SJCRH30 (cell line): ENCODE measurements around the gene AP2A1. TPM values are rescaled to one million over a fixed set of nuclear protein-coding genes. Genes with fewer than 3 reads are reported as not detected.
A peak's percentile ranks its signal among the peaks of the same experiment; 100 is the strongest.
"Not testable (repeated sequence)": the region's sequence is repeated elsewhere in the genome, so short reads cannot be mapped to it uniquely, and the experiment has no call there.

Source experiments
- DNase-seq, 2 experiments: peaks; one replicate each; pipeline ENCODE4 v3.0.0-alpha.2; 2015 to 2020
- H3K27ac ChIP-seq: fragments of 250-450 bp; sonication (Bioruptor Pico); 2 replicates; pipeline ENCODE4 v1.5.1; 2020; ENCODE audit warnings: mild to moderate bottlenecking, moderate library complexity
- H3K27me3 ChIP-seq: fragments of 250-450 bp; sonication (Bioruptor Pico); 2 replicates; pipeline ENCODE4 v1.5.1; 2020; ENCODE audit warnings: mild to moderate bottlenecking, moderate library complexity
- H3K36me3 ChIP-seq: fragments of 250-450 bp; sonication (Bioruptor Pico); 2 replicates; pipeline ENCODE4 v1.5.1; 2020; ENCODE audit warnings: mild to moderate bottlenecking, moderate library complexity
- H3K4me1 ChIP-seq: fragments of 250-450 bp; sonication (Bioruptor Pico); 2 replicates; pipeline ENCODE4 v1.5.1; 2020; ENCODE audit warnings: mild to moderate bottlenecking, moderate library complexity
- H3K4me3 ChIP-seq: fragments of 250-450 bp; sonication (Bioruptor Pico); 2 replicates; pipeline ENCODE4 v1.5.1; 2020; ENCODE audit warnings: mild to moderate bottlenecking, moderate library complexity
- H3K9me3 ChIP-seq: fragments of 250-450 bp; sonication (Bioruptor Pico); replicated peaks from 2 replicates; pipeline ENCODE4 v1.5.1; 2020; ENCODE audit warnings: mild to moderate bottlenecking, moderate library complexity
- total RNA-seq: library from RNA; depleted of rRNA; stranded (reverse); fragments of >200 nt; shearing (Covaris generic); gene quantifications from 2 replicates; pipeline ENCODE4 v1.2.3, GENCODE V29; 2014

AP2A1 gene
- total RNA-seq, 1 experiment from 2014 or later: 68.8 TPM

DNA sequence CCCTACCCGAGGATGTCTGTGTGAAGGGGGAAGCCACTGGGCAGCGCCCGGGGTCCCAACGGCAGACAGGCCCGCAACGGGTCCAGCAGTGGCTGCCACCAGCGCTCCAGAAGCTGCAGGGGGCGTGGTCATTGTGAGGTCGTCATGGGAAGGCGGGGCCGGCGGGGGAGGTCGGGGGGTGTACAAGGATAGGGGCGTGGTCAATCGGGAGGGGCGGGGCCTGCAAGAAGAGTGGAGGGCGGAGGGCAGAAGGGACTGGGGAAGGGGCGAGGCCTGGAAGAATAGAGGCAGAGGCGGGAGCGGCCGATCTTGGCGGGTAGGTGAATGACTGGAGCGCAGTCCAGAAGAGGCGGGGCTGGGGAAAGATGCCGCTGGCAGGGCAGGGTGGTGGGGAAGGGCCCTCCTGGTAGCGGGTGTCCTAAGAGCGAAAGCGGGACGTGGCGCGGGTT is 41.9 kb downstream of the AP2A1 start:
- no peaks in the 10 kb centered on the region for H3K27me3 ChIP-seq
- no peaks in the 10 kb centered on the region for H3K4me1 ChIP-seq
- no peaks in the 10 kb centered on the region for H3K9me3 ChIP-seq
- H3K36me3 ChIP-seq: peaks cover 20% of the 10 kb centered on the region
- DNase-seq: peak; percentile 35 to 57
- no peak overlapping the region for H3K27ac ChIP-seq
- no peak overlapping the region for H3K4me3 ChIP-seq

DNA sequence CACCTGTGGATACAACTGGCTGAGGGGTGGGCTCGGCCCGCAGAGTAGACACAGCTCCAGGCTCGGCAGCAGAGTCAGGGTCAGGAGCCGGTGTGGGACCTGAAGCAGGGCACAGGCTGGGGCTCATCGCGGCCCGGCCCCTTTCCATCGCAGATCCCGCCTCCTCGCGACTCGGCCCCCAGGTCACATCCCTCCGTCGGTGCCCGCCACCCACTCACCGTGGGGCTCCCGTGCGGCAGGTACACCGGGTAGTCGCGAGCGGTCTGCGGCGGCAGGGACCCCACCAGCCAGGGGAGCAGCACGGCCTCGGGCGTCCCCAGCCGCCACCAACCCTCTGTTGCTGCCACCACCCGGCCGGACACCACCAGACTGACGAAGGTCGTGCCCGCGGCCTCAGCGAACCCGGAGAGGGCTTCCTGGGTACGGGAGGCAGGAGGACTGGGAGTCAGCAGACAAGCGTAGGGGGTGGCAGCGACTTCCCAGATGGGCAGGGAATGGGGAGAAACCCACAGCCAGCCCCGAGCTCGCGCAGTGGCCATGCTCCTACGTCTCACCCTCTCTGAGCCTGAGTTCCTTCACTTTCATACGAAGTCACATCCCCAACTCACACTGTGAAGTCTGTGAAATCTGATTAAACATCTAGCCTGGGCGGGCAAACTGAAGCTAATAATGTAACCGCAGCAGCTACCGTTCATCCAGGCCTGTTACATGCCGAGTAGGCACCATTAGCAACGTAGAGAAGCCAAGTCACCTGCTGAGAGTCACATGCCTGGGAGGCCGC is 42.5 kb downstream of the AP2A1 start:
- Histone ChIP-seq H3K27me3 (no peaks in the 10 kb centered on the region), H3K36me3 (peaks cover 19% of the 10 kb centered on the region), H3K4me1 (peaks cover 3% of the 10 kb centered on the region; the same call in 1 of the 2 replicates), H3K4me3 (no peak overlapping the region), H3K9me3 (no peaks in the 10 kb centered on the region), H3K27ac (no peak overlapping the region)
- DNase-seq: no peak

- peaks cover 3% of the 10 kb centered on the region; the same call in 1 of the 2 replicates for H3K4me1 ChIP-seq
- peaks cover 13% of the 10 kb centered on the region for H3K36me3 ChIP-seq
- no peaks in the 10 kb centered on the region for H3K27me3 ChIP-seq
- no peak for DNase-seq
- no peaks in the 10 kb centered on the region for H3K9me3 ChIP-seq
- no peak overlapping the region for H3K27ac ChIP-seq
- H3K4me3 ChIP-seq: no peak overlapping the region
These were observed 43.2 kb downstream of the AP2A1 start for GRCh38 chr19:49809941-49810389.

- no peaks in the 10 kb centered on the region for H3K27me3 ChIP-seq
- DNase-seq: no peak
- no peaks in the 10 kb centered on the region for H3K9me3 ChIP-seq
- H3K27ac ChIP-seq: no peak overlapping the region
- no peak overlapping the region for H3K4me3 ChIP-seq
- peaks cover 2% of the 10 kb centered on the region; the same call in 1 of the 2 replicates for H3K36me3 ChIP-seq
- peaks cover 3% of the 10 kb centered on the region; the same call in 1 of the 2 replicates for H3K4me1 ChIP-seq
These were observed 44.5 kb downstream of the AP2A1 start for GRCh38 chr19:49811328-49811727.

DNA sequence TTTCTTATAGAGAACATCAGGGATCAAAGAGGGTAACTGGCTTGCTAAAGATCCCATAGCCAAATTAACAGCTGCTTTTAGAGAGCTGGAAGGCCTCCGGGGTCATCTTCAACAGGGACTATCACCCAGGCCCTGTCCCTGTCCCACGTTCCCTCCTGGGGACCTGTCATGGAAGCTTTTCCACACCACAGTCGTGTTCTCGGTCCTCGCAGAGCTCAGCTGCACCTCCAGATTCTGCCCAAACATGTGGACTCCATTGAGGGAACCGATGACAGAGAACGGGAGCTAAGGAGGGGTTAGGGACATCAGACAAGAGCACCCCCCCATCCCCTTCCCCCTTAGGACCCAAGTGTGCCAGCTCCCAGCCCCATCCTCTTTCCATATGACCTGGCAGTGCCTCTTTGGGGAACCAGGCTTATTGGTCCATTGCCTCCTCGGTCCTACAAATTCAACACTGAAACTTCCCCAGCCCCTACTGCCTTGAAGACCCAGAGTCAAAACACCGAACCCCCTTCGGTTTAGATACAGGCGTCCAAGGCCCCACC is 45.7 kb downstream of the AP2A1 start:
- Histone ChIP-seq H3K27ac (peak overlapping the region; percentile 75), H3K4me1 (peaks cover 3% of the 10 kb centered on the region; the same call in 1 of the 2 replicates), H3K36me3 (no peaks in the 10 kb centered on the region), H3K9me3 (no peaks in the 10 kb centered on the region), H3K27me3 (no peaks in the 10 kb centered on the region), H3K4me3 (peak overlapping the region; percentile 71)
- DNase-seq: no peak

- Histone ChIP-seq H3K36me3 (no peaks in the 10 kb centered on the region), H3K4me1 (peaks cover 3% of the 10 kb centered on the region; the same call in 1 of the 2 replicates), H3K9me3 (no peaks in the 10 kb centered on the region), H3K27me3 (no peaks in the 10 kb centered on the region), H3K4me3 (peak within 1 kb of the TSS; percentile 71), H3K27ac (peak within 1 kb of the TSS; percentile 75)
- DNase-seq: peak; percentile 98 to 99
These were observed 46.4 kb downstream of the AP2A1 start, which contains the start of gene FUZ for GRCh38 chr19:49812997-49813861. TSS of gene FUZ (minus strand) at chr19:49813292. CDS start at chr19:49813106, 186 bp downstream.

DNA sequence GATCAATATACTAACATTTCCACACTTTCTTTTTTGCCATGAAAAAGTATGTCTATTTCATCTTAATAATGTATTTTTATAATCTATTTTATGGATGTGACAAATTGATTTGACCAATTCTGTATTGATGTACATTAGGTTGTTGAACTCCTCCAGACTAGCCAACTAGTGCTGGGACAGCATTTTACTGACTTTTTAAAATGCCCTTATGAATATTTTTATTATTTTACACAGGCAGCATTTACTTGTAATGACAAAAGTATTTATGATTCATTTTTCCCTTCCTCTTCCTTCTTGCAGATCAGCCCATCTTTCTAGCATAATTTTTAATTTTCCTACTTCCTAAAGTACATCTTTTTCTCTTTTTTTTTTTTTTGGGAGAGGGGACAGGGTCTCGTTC is 47.2 kb downstream of the AP2A1 start:
- peaks cover 3% of the 10 kb centered on the region; the same call in 1 of the 2 replicates for H3K4me1 ChIP-seq
- DNase-seq: no peak
- peak overlapping the region; percentile 71 for H3K4me3 ChIP-seq
- no peaks in the 10 kb centered on the region for H3K27me3 ChIP-seq
- no peaks in the 10 kb centered on the region for H3K9me3 ChIP-seq
- no peaks in the 10 kb centered on the region for H3K36me3 ChIP-seq
- no peak overlapping the region for H3K27ac ChIP-seq

DNA sequence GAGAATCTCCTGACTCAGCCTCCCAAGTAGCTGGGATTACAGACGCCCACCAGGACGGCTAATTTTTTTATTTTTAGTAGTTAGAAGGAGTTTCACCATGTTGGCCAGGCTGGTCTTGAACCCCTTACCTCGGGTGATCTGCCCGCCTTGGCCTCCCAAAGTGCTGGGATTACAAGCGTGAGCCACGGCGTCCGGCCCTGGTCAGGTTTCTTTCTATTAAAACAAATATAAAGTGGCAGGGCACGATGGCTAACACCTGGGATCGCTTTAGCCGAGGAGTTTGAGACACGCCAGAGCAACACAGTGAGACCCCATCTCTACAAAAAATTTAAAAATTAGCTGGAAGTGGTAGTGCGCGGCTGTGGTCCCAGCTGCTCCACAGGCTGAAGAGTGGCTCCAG is 49.8 kb downstream of the AP2A1 start:
- H3K4me3 ChIP-seq: no peak overlapping the region
- no peak overlapping the region for H3K27ac ChIP-seq

GRCh38 chr19:49817964-49818648 is 51.3 kb downstream of the AP2A1 start, which contains the start of gene MED25:
TSS of gene MED25 (plus strand) at chr19:49818289. CDS start at chr19:49818342, 53 bp downstream.
- peak; percentile 84 to 88 for DNase-seq
- Histone ChIP-seq H3K4me1 (peaks cover 3% of the 10 kb centered on the region; the same call in 1 of the 2 replicates), H3K4me3 (peak within 1 kb of the TSS; percentile 89), H3K27ac (peak within 1 kb of the TSS; percentile 73), H3K9me3 (no peaks in the 10 kb centered on the region), H3K27me3 (no peaks in the 10 kb centered on the region), H3K36me3 (no peaks in the 10 kb centered on the region)

More for the DNA sequence above, 49.8 kb downstream of the AP2A1 start:
- Histone ChIP-seq H3K9me3 (no peaks in the 10 kb centered on the region), H3K27me3 (no peaks in the 10 kb centered on the region), H3K36me3 (no peaks in the 10 kb centered on the region), H3K4me1 (peaks cover 3% of the 10 kb centered on the region; the same call in 1 of the 2 replicates)
- DNase-seq: no peak

- DNase-seq: no peak
- peak overlapping the region; percentile 73 for H3K27ac ChIP-seq
- H3K9me3 ChIP-seq: no peaks in the 10 kb centered on the region
- H3K36me3 ChIP-seq: 0 out of 2 replicates have a peak, but pooled peaks cover 3% of the 10 kb centered on the region
- peak overlapping the region; percentile 89 for H3K4me3 ChIP-seq
- H3K27me3 ChIP-seq: no peaks in the 10 kb centered on the region
- peaks cover 3% of the 10 kb centered on the region; the same call in 1 of the 2 replicates for H3K4me1 ChIP-seq
These were observed 52.0 kb downstream of the AP2A1 start for GRCh38 chr19:49818649-49819370.

- not testable (repeated sequence) for H3K27me3 ChIP-seq, H3K36me3 ChIP-seq, DNase-seq, H3K9me3 ChIP-seq, H3K4me3 ChIP-seq, H3K27ac ChIP-seq, H3K4me1 ChIP-seq
These were observed 52.8 kb downstream of the AP2A1 start for GRCh38 chr19:49819452-49820115.

DNA sequence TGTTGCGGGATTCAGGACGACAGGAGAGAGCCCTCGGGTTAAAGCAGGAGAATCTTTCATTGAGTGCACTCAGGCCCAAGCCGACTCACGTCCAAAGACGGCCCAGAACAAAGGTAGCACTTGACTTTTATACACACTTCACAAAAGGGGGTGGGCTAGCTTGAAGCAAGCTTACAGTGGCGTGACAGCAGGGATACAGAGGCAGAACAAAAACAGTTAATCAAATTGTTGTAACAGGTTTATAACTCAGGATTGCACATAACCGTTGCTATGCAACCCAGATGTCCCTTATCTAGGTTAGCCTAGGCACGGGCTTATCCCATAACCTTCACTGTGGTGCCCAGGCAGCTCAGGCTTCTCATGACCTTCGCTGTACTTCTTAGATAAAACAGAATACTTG is 53.3 kb downstream of the AP2A1 start:
- no peak overlapping the region for H3K4me3 ChIP-seq
- no peak for DNase-seq
- no peaks in the 10 kb centered on the region for H3K27me3 ChIP-seq
- H3K4me1 ChIP-seq: no peaks in the 10 kb centered on the region
- H3K27ac ChIP-seq: no peak overlapping the region
- peaks cover 3% of the 10 kb centered on the region; the same call in 1 of the 2 replicates for H3K36me3 ChIP-seq
- no peaks in the 10 kb centered on the region for H3K9me3 ChIP-seq

GRCh38 chr19:49823472-49823871 is 56.7 kb downstream of the AP2A1 start:
- Histone ChIP-seq H3K4me3 (no peak overlapping the region), H3K27ac (no peak overlapping the region), H3K4me1 (peaks cover 12% of the 10 kb centered on the region; the same call in 1 of the 2 replicates), H3K36me3 (peaks cover 3% of the 10 kb centered on the region; the same call in 1 of the 2 replicates), H3K9me3 (no peaks in the 10 kb centered on the region), H3K27me3 (no peaks in the 10 kb centered on the region)
- no peak for DNase-seq
